A549 (cell line): ENCODE measurements around the gene NTHL1.

Source experiments
- CTCF ChIP-seq: fragments of >200 bp; sonication (Bioruptor Twin); formaldehyde crosslinking; IDR thresholded peaks from 3 replicates; pipeline ENCODE4 v1.5.1; 2016
- E2F6 ChIP-seq: IDR thresholded peaks from 2 replicates; pipeline ENCODE4 v1.6.1; 2012; ENCODE audit warnings: low read depth, borderline replicate concordance
- EP300 ChIP-seq, 2 experiments: fragments of >200 bp; sonication (Bioruptor Twin); formaldehyde crosslinking; IDR thresholded peaks; 2 replicates in 1 of 2; 3 replicates in 1 of 2; pipeline ENCODE4 v1.6.1; 2016 to 2017
- FOSL2 ChIP-seq, 2 experiments: fragments of 450-650 bp in 1 of 2; fragments of >200 bp in 1 of 2; sonication (Bioruptor Twin) in 1 of 2; formaldehyde crosslinking; IDR thresholded peaks; 2 replicates each; pipeline versions ENCODE4 v1.5.0 to v1.6.1; 2016 to 2020; ENCODE audit warnings: mild to moderate bottlenecking in 1 of 2, moderate library complexity in 1 of 2
- JUN ChIP-seq, 2 experiments: fragments of >200 bp; sonication (Bioruptor Twin); formaldehyde crosslinking; IDR thresholded peaks; 2 replicates in 1 of 2; 3 replicates in 1 of 2; pipeline ENCODE4 v1.6.1; 2016 to 2017
- MAFK ChIP-seq: fragments of 450-650 bp; IDR thresholded peaks from 2 replicates; pipeline ENCODE4 v1.6.1; 2014; ENCODE audit not compliant: partially characterized antibody
- MAX ChIP-seq: IDR thresholded peaks from 2 replicates; pipeline ENCODE4 v1.6.1; 2012
- POLR2A ChIP-seq: IDR thresholded peaks from 2 replicates; pipeline ENCODE4 v1.6.1; 2012; ENCODE audit warnings: mild to moderate bottlenecking, low read length
- RAD21 ChIP-seq, 2 experiments: fragments of >200 bp in 1 of 2; sonication (Bioruptor Twin) in 1 of 2; formaldehyde crosslinking in 1 of 2; IDR thresholded peaks in 1 of 2; conservative IDR thresholded peaks in 1 of 2; 2 replicates in 1 of 2; 3 replicates in 1 of 2; pipeline ENCODE4 v1.6.1; 2012 to 2018; ENCODE audit warnings: inconsistent platforms in 1 of 2
- RCOR1 ChIP-seq: fragments of 150-350 bp; IDR thresholded peaks from 2 replicates; pipeline ENCODE4 v1.6.1; 2014; ENCODE audit warnings: antibody characterized with exemption, low read length, low read depth
- TP53 ChIP-seq: fragments of 250-450 bp; sonication (Bioruptor Pico); IDR thresholded peaks from 2 replicates; pipeline ENCODE4 v1.5.0; 2021; ENCODE audit warnings: mild to moderate bottlenecking, moderate library complexity
- USF2 ChIP-seq: fragments of 450-650 bp; IDR thresholded peaks from 2 replicates; pipeline ENCODE4 v1.6.1; 2014; ENCODE audit warnings: antibody characterized with exemption
- ZFP36 ChIP-seq: fragments of 450-650 bp; IDR thresholded peaks from 2 replicates; pipeline ENCODE4 v1.6.1; 2014; ENCODE audit warnings: borderline replicate concordance; ENCODE audit not compliant: partially characterized antibody
- TF ChIP-seq, protein P1 (sequence below): IDR thresholded peaks from 2 replicates; pipeline ENCODE4 v1.6.1; 2012

GRCh38 chr16:2081201-2082084 is 33.8 kb upstream of the NTHL1 start:
- TF ChIP-seq FOSL2 (IDR thresholded peaks at IDR 0.05) (no peak), FOSL2 (CRISPR knock-in tag; IDR thresholded peaks at IDR 0.05) (no peak), ZFP36 (no peak), CTCF (no peak), JUN (IDR thresholded peaks at IDR 0.05) (no peak), MAX (no peak), POLR2A (no peak), USF2 (no peak), EP300 (IDR thresholded peaks at IDR 0.05) (no peak), RAD21 (conservative IDR thresholded peaks at IDR 0.05 in 1 of 2, IDR thresholded peaks at IDR 0.05 in 1 of 2) (no peak), MAFK (no peak), TP53 (CRISPR knock-in tag) (no peak), RCOR1 (no peak), E2F6 (no peak)
- TF ChIP-seq, protein P1, sequence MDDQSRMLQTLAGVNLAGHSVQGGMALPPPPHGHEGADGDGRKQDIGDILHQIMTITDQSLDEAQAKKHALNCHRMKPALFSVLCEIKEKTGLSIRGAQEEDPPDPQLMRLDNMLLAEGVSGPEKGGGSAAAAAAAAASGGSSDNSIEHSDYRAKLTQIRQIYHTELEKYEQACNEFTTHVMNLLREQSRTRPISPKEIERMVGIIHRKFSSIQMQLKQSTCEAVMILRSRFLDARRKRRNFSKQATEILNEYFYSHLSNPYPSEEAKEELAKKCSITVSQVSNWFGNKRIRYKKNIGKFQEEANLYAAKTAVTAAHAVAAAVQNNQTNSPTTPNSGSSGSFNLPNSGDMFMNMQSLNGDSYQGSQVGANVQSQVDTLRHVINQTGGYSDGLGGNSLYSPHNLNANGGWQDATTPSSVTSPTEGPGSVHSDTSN: no peak
